Calu3 (cell line): ENCODE measurements around the gene POLN. TPM values are rescaled to one million over a fixed set of nuclear protein-coding genes. Genes with fewer than 3 reads are reported as not detected.

Source experiments
- BruUV-seq: library from RNA; stranded (reverse); fragments of 400-500 nt; replicated peaks from 2 replicates; lab custom pipeline; 2021; lab: Mats Ljungman, UMichigan
- CTCF ChIA-PET: fragments of 300-600 bp; sonication (Branson Sonifier 250); formaldehyde crosslinking; loops from one replicate; lab custom pipeline; 2022; ENCODE audit warnings: antibody characterized with exemption; lab: Charles Lee
- DNase-seq: peaks from one replicate; pipeline ENCODE4 v3.0.0; 2022
- H3K27ac Mint-ChIP-seq: one replicate; pipeline ENCODE4 v1.8.0; 2022; ENCODE audit warnings: mixed read lengths; ENCODE audit not compliant: unreplicated experiment
- H3K27me3 Mint-ChIP-seq: one replicate; pipeline ENCODE4 v1.8.0; 2022; ENCODE audit warnings: mixed read lengths; ENCODE audit not compliant: unreplicated experiment
- H3K36me3 Mint-ChIP-seq: one replicate; pipeline ENCODE4 v1.8.0; 2022; ENCODE audit warnings: mild to moderate bottlenecking, moderate library complexity, mixed read lengths; ENCODE audit not compliant: insufficient read depth, unreplicated experiment
- H3K4me1 Mint-ChIP-seq: one replicate; pipeline ENCODE4 v1.8.0; 2022; ENCODE audit warnings: mild to moderate bottlenecking, low read depth, mixed read lengths; ENCODE audit not compliant: unreplicated experiment
- H3K4me3 Mint-ChIP-seq: one replicate; pipeline ENCODE4 v1.8.0; 2022; ENCODE audit warnings: mild to moderate bottlenecking, low read depth, moderate library complexity, mixed read lengths; ENCODE audit not compliant: unreplicated experiment
- H3K9me3 Mint-ChIP-seq: one replicate; pipeline ENCODE4 v1.8.0; 2022; ENCODE audit warnings: low read depth, mixed read lengths; ENCODE audit not compliant: unreplicated experiment
- CTCF ChIP-seq: fragments of 200-600 bp; IDR thresholded peaks from one replicate; pipeline ENCODE4 v1.8.0; 2022; ENCODE audit warnings: antibody characterized with exemption; ENCODE audit not compliant: unreplicated experiment
- intact Hi-C: fragments of 100-400 bp; cut with micrococcal nuclease; formaldehyde crosslinking; loops from one replicate; pipeline ENCODE4 v1.10.0; 2022; ENCODE audit not compliant: unreplicated experiment
- total RNA-seq: library from RNA; stranded (reverse); gene quantifications from 2 replicates; pipeline ENCODE4 v1.2.3, GENCODE V29; 2022

Gene POLN
- total RNA-seq, 1 experiment from 2014 or later, result 4.1 TPM

GRCh38 chr4:2135083-2135482 is 106.8 kb downstream of the POLN start:
- Mint-ChIP-seq H3K27ac (no peak overlapping the region), H3K4me1 (peaks cover 10% of the 10 kb centered on the region), H3K36me3 (no peaks in the 10 kb centered on the region), H3K27me3 (no peaks in the 10 kb centered on the region), H3K9me3 (peaks cover 3% of the 10 kb centered on the region), H3K4me3 (no peak overlapping the region)
- CTCF ChIA-PET, result no interaction called here
- intact Hi-C loops, result no loop called here
- no TSS peak for BruUV-seq
- no peak for DNase-seq
- no peak for TF ChIP-seq CTCF

GRCh38 chr4:2132438-2132837 is 109.5 kb downstream of the POLN start:
- no peak overlapping the region for H3K27ac Mint-ChIP-seq

GRCh38 chr4:2127609-2128332 is 114.2 kb downstream of the POLN start:
- CTCF ChIA-PET, result no interaction called here
- Mint-ChIP-seq H3K9me3 (no peaks in the 10 kb centered on the region), H3K4me1 (no peaks in the 10 kb centered on the region), H3K27ac (no peak overlapping the region), H3K27me3 (peaks cover 14% of the 10 kb centered on the region), H3K4me3 (no peak overlapping the region), H3K36me3 (no peaks in the 10 kb centered on the region)
- intact Hi-C loops, result no loop called here
- no peak for TF ChIP-seq CTCF
- DNase-seq, result no peak
- no TSS peak for BruUV-seq

More at GRCh38 chr4:2132438-2132837, 109.5 kb downstream of the POLN start:
- intact Hi-C loops, result no loop called here
- no peak for DNase-seq
- peaks cover 3% of the 10 kb centered on the region for H3K9me3 Mint-ChIP-seq
- H3K27me3 Mint-ChIP-seq, result no peaks in the 10 kb centered on the region
- no peak overlapping the region for H3K4me3 Mint-ChIP-seq
- BruUV-seq, result no TSS peak
- CTCF ChIA-PET, result no interaction called here
- H3K36me3 Mint-ChIP-seq, result no peaks in the 10 kb centered on the region
- TF ChIP-seq CTCF, result no peak
- peaks cover 10% of the 10 kb centered on the region for H3K4me1 Mint-ChIP-seq

- Mint-ChIP-seq H3K27me3 (peaks cover 14% of the 10 kb centered on the region), H3K4me3 (no peak overlapping the region), H3K27ac (no peak overlapping the region), H3K36me3 (no peaks in the 10 kb centered on the region), H3K4me1 (no peaks in the 10 kb centered on the region), H3K9me3 (no peaks in the 10 kb centered on the region)
- no peak for DNase-seq
- intact Hi-C loops, result no loop called here
- CTCF ChIA-PET, result no interaction called here
- no peak for TF ChIP-seq CTCF
- no TSS peak for BruUV-seq
Observed at GRCh38 chr4:2126309-2127043, 115.4 kb downstream of the POLN start.
